ENCODE measurements around the gene CSTF2T.
"Not testable (repeated sequence)": the region's sequence is repeated elsewhere in the genome, so short reads cannot be mapped to it uniquely, and the experiment has no call there.

Gene CSTF2T

DNA sequence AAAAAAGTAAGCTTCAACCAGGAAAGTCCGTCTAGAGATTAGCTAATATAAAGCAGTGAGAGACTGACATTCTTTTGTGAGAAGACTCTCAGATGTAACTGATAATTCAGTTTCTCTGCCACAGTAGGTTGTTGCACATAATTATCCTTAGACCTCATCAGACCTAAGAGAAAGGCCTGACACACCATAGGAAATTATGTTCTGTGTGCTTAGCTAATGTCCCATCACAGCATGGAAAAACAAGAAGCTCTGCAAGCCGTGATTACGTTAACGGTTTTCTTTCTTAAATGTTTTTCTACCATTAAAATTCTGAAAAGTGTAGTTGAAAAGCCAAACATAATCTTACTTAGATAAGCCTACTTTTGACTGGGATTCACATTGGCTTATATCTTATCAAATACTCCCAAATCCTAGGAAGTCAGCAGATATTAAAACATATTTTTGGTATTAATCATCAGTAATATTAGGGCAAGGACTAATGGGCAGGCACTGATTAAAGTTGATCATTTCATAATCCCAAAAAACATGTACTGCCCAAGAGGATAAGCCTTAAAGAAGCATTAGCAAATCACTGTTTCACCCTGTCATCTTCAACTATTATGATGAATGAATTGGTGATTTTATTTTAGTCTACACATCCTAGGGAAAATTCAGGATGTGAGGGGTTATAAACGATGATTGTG, 5.2 kb downstream of the CSTF2T start:
- no peak for DNase-seq

- no peak for DNase-seq
These were observed 8.3 kb downstream of the CSTF2T start for GRCh38 chr10:51691135-51691534.

DNA sequence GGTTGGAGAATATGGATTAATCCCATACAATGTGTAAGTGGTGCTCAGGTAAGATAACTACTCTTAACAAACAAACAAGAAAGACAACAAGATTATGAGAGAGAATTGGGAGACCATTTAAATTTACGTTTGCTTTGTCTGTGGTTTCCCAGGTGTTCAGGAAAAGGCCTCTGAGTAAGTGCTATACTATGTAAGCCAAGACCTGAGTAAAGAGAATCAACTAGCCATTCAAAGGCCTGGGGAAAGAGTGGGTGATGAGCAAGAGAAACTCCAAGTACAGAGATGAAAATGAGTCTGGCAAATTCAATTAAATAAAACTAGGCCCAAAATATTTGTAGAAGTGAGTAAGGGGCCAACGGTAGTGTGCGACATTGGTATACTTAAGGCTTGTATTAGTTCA, 9.9 kb downstream of the CSTF2T start:
- no peak for DNase-seq

DNA sequence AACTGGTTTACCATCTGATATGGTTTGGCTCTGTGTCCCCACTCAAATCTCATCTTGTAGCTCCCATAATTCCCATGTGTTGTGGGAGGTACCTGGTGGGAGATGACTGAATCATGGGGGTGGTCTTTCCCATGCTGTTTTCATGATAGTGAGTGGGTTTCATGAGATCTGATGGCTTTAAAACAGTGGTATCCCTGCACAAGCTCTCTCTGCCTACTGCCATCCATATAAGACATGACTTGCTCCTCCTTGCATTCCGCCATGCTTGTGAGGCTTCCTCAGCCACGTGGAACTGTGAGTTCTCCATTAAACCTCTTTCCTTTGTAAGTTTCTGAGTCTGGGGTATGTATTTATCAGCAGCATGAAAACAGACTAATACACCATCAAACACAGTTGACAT, 10.6 kb downstream of the CSTF2T start:
- not testable (repeated sequence) for DNase-seq

GRCh38 chr10:51687296-51687695, 12.1 kb downstream of the CSTF2T start:
- no peak for DNase-seq

- DNase-seq: no peak
These were observed 13.6 kb downstream of the CSTF2T start for GRCh38 chr10:51685768-51686167.

DNA sequence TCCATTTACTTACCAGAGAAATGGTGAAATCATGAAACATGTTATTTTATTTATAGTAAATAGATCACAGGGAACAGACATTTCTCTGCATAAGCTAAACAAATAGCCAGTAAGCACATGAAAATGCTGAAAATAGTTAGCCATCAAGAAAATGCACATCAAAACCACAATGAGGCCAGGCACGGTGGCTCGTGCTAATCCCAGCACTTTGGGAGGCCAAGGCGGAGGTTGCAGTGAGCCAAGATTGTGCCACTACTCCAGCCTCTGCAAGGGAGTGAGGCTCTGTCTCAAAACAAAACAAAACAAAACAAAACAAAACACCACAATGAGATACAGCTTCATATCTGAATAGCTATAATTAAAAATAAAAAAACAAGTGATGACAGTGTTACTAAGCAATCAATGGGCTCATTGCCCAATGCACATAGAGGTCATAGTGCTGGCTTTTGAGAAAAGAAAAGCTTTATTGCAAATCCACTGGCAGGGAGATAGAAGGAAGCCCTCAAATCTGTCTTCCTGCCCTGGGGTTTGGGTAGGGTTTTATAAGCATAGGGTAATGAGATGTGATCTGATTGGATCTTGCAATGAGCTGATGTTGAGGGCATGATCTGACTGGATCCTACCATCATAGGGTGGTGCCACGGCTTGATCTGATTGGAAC, 16.2 kb downstream of the CSTF2T start:
- no peak for DNase-seq

DNA sequence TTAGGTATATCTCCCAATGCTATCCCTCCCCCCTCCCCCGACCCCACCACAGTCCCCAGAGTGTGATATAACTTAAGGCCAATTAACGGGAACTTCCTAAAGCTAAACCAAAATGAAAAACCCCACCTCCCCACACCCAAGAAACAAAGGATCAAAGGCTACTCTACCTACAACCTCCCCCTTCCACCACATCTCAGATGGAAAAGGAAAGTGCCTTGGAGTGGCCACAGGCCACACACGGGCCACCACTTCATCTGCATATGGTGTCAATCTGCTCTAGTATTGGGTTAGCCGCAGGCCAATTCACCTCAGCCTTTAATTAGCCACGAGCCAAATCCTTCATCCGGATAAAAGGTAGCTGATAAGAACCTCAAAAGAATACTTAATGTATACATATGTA, 19.6 kb downstream of the CSTF2T start:
- DNase-seq: no peak

DNA sequence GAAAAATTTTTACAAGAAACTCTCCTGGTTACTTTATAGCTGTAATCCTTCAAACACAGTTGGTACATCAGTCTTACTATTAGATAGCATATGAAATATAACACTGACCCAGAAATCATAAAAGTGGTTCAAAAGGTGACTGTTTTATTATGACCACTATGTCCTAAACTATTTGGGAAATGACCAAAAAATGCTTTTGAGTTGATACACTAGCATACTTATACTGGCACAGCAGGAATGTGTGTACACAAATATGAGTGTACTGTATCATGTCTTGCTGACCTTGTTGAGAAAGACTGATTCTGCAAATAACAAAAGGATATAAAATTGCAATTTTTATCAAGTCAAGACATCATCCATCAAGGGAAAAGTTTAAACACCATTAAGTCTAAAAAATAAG, 24.3 kb downstream of the CSTF2T start:
- no peak for DNase-seq

GRCh38 chr10:51672039-51672535, 27.3 kb downstream of the CSTF2T start:
- DNase-seq: no peak

DNA sequence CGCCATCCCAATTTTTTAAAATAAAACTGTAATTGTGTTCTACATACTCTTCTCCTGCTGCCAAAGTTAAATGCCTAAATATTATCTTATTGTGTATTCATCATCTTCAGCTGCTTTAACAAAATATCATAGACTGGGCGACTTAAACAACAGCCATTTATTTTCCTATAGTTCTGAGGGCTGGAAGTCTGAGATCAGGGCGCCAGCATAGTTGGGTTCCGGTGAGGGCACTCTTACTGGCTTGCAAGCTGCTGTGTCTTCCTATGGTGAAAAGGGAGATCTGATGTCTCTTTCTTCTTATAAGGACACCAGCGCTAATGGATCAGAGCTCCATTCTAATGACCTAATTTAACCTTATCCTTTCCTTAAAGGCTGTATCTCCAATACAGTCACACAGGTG, 30.4 kb downstream of the CSTF2T start:
- DNase-seq: no peak

DNA sequence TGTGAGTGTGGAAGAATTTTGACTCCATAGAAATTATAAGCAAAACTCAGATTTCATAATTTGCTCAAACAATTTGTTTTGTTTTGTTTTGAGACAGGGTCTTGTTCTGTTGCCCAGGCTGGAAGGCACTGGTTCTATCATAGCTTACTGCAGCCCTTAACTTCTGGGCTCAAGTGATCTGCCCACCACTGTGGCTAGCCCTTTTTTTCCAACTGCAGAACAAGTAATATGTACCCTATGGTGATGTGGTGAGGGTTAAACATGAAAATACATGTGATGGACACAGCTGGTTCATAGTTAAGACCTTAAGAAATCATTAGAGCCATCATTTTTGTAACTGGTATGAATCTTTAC, 31.1 kb downstream of the CSTF2T start:
- no peak for DNase-seq

DNA sequence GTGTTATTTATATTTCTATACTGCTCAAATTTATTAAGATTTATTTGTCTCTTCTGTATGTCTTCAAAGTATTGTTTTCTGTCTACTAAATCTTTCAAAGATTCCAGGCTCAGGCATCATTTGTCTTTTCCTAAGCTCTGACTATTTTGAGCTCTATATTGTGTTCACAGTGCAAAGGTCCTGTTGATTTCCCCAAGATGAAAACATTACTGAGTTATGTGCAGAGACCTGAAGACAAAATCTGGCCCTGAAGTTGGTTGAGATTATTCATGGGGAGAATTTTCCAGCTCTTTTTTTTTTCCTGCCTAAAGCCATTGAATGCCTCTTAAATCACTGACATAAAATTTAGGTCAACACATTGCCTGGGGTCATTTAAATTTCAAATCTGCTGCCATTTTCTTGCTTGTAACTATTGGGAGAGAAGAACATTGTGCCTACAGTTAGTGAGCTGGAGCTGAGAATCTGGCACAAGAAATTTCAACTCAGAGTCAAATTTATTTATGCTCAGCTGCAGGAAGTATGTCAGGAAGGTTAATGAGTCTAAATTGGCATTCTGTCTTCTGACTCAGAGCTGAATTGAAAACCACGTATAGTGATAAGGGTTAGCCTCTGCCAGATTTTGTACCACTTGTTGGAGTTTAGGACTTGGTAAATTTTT, 31.6 kb downstream of the CSTF2T start:
- no peak for DNase-seq

DNA sequence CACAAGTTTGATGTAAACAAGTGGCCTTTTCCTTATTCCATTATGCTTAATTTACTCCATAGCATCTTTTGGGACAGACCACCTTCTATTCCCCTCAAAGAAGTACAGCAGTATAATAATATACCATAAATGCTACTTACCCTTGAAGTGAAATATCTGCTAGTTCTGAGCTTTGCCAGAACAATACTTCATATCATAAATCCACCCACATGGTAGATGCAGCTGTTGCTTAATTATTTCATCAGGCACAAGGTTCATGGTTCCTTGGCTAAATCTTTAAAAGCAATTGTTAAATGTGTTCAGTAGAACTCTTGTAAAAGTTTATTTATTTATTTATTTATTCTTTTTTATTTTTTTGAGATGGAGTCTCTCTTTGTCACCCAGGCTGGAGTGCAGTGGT, 32.9 kb downstream of the CSTF2T start:
- no peak for DNase-seq

- DNase-seq: no peak
These were observed 36.3 kb downstream of the CSTF2T start for GRCh38 chr10:51663086-51663485.

- DNase-seq: no peak
These were observed 40.1 kb downstream of the CSTF2T start for GRCh38 chr10:51659344-51659743.

DNA sequence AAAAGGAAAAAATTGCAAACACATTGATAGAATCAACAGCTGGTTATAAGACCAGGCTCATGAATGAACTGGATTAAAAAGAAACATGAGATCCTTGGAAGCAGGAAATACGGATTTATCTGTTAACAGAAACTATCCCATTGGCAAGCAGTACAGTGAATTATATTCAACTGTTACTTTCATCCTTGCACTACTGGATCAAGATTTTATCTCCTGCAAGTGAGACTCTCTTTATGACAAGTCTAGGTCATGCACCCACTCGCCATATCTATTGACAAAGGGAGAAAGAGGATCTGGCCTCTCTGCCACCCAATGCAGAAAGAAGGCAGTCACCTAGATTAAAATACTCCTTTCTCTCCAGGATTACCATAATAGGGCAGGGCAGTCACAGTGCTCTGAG, 41.4 kb downstream of the CSTF2T start:
- no peak for DNase-seq

- DNase-seq: no peak
These were observed 42.9 kb downstream of the CSTF2T start for GRCh38 chr10:51656503-51656902.

DNA sequence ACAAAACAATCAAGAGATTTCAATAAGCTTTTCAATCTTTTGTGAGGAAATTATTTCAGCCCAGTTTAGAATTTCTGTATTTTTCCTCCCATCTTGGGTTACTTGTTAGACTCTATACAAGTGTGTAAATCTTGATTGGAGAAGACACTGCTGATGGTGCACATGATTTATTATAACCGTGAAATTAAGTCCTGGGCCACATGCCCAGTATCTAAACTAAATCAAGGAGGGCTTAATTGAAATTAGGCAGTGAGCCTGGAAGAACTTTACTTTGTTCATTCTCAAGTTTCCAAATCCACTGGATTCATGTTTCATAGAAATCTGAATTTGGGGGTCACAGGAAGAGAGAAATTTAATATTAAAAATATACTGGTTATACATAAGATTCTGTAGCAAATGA, 44.5 kb downstream of the CSTF2T start:
- no peak for DNase-seq

DNA sequence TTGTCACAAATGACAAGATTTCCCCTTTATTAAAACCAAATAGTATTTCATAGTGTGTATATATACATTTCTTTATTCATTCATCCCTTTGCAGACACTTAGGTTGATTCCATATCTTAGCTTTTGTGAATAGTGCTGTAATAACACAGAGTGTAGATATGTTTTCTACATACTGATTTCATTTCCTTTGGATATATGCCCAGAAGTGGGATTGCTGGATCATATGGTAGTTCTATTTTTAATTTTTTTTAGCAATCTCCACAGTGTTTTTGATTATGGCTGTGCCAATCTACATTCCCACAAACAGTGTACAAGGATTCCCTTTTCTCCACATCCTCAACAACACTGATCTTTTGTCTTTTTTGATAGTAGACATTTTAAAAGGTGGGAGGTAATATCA, 46.4 kb downstream of the CSTF2T start:
- DNase-seq: no peak

- no peak for DNase-seq
These were observed 48.3 kb downstream of the CSTF2T start for GRCh38 chr10:51651063-51651462.

- no peak for DNase-seq
These were observed 50.3 kb downstream of the CSTF2T start for GRCh38 chr10:51649064-51649463.

Measured in NCI-H1105 (cell line).